Measurements from ENCODE around the gene DAPP1. TPM values are rescaled to one million over a fixed set of nuclear protein-coding genes. Genes with fewer than 3 reads are reported as not detected.

Gene DAPP1
- total and polyA plus RNA-seq, 2 experiments from 2014 or later = not detected

- no peak for ATAC-seq
- no peaks in the 10 kb centered on the region for H3K9me3 Mint-ChIP-seq
- TF ChIP-seq ZNF331 (CRISPR knock-in tag; IDR thresholded peaks at IDR 0.05; ENCODE audit: low read depth) = no peak
- TF ChIP-seq NANOG (IDR thresholded peaks at IDR 0.05; ENCODE audit: borderline replicate concordance) = no peak
- no peak for TF ChIP-seq POLR2AphosphoS5 (IDR thresholded peaks at IDR 0.05; ENCODE audit: low read depth)
- TF ChIP-seq CREB1 (CRISPR knock-in tag; IDR thresholded peaks at IDR 0.05; ENCODE audit: low read depth) = no peak
These were observed 98.8 kb downstream of the DAPP1 start for GRCh38 chr4:99915449-99915848.

GRCh38 chr4:99917575-99917974, 100.9 kb downstream of the DAPP1 start:
- Histone ChIP-seq H3K4me2 (no peak overlapping the region), H3F3A (replicated peaks; ENCODE audit: low read depth) (no peaks in the 10 kb centered on the region), H3K27me3 (ENCODE audit: insufficient read depth) (no peaks in the 10 kb centered on the region), H2AFZ (no peak overlapping the region), H4K20me1 (replicated peaks; ENCODE audit: insufficient read depth) (no peaks in the 10 kb centered on the region; the same call in 1 of the 2 replicates), H3K4me1 (ENCODE audit: insufficient read depth) (no peaks in the 10 kb centered on the region), H3K79me2 (replicated peaks; ENCODE audit: insufficient read depth) (no peaks in the 10 kb centered on the region), H3K27ac (ENCODE audit: low read depth) (no peak overlapping the region), H3K36me3 (ENCODE audit: insufficient read depth) (peaks cover 12% of the 10 kb centered on the region; the same call in 1 of the 2 replicates), H3K4me3 (no peak overlapping the region), H3K9me2 (ENCODE audit: insufficient read depth) (no peaks in the 10 kb centered on the region)
- Mint-ChIP-seq H3K9me3 (no peaks in the 10 kb centered on the region), H3K36me3 (ENCODE audit: low read depth) (peaks cover 32% of the 10 kb centered on the region), H3K27ac (no peak overlapping the region), H3K4me3 (no peak overlapping the region), H3K4me1 (no peaks in the 10 kb centered on the region), H3K27me3 (ENCODE audit: insufficient read depth, low read depth, poor library complexity) (no peaks in the 10 kb centered on the region)
- DNase-seq (ENCODE audit: low spot score) (no peak), ATAC-seq (no peak)
- TF ChIP-seq ZNF462 (CRISPR knock-in tag; IDR thresholded peaks at IDR 0.05) = no peak
- no peak for TF ChIP-seq CTCF (conservative IDR thresholded peaks at IDR 0.05; ENCODE audit: low read depth in 2 of 2)
- TF ChIP-seq EZH2phosphoT487 (IDR thresholded peaks at IDR 0.05; ENCODE audit: unreplicated experiment) = no peak
- no peak for TF ChIP-seq NANOG (IDR thresholded peaks at IDR 0.05; ENCODE audit: borderline replicate concordance)
- TF ChIP-seq ZNF331 (CRISPR knock-in tag; IDR thresholded peaks at IDR 0.05; ENCODE audit: low read depth) = no peak
- no peak for TF ChIP-seq ETS1 (IDR thresholded peaks at IDR 0.05)
- TF ChIP-seq ZNF114 (CRISPR knock-in tag; IDR thresholded peaks at IDR 0.05) = no peak
- TF ChIP-seq STAT1 (IDR thresholded peaks at IDR 0.05; ENCODE audit: unreplicated experiment) = no peak
- no peak for TF ChIP-seq EZH2 (IDR thresholded peaks at IDR 0.05; ENCODE audit: low read depth, unreplicated experiment)

More at GRCh38 chr4:99915449-99915848, 98.8 kb downstream of the DAPP1 start:
- Histone ChIP-seq H3K79me2 (replicated peaks; ENCODE audit: insufficient read depth) (no peaks in the 10 kb centered on the region), H3K36me3 (ENCODE audit: insufficient read depth) (peaks cover 12% of the 10 kb centered on the region; the same call in 1 of the 2 replicates), H3K4me1 (ENCODE audit: insufficient read depth) (no peaks in the 10 kb centered on the region), H3K4me2 (no peak overlapping the region), H3K27me3 (ENCODE audit: insufficient read depth) (no peaks in the 10 kb centered on the region), H3F3A (replicated peaks; ENCODE audit: low read depth) (no peaks in the 10 kb centered on the region), H4K20me1 (replicated peaks; ENCODE audit: insufficient read depth) (no peaks in the 10 kb centered on the region; the same call in 1 of the 2 replicates), H3K4me3 (no peak overlapping the region), H3K27ac (ENCODE audit: low read depth) (no peak overlapping the region), H2AFZ (no peak overlapping the region), H3K9me2 (ENCODE audit: insufficient read depth) (no peaks in the 10 kb centered on the region)
- Mint-ChIP-seq H3K4me3 (no peak overlapping the region), H3K27ac (no peak overlapping the region), H3K4me1 (no peaks in the 10 kb centered on the region), H3K36me3 (ENCODE audit: low read depth) (peaks cover 32% of the 10 kb centered on the region), H3K27me3 (ENCODE audit: insufficient read depth, low read depth, poor library complexity) (no peaks in the 10 kb centered on the region)
- no peak for DNase-seq (ENCODE audit: low spot score)

Measured in GM23338 (cell line).